GM18517 (cell line): ENCODE measurements around the gene FGF5.
A peak's percentile ranks its signal among the peaks of the same experiment; 100 is the strongest.

ENCODE experiments used
- ATAC-seq: cut with Tn5 transposase; IDR thresholded peaks from one replicate; pipeline ENCODE4 v1.9.1; 2021; ENCODE audit warnings: mild to moderate bottlenecking, moderate library complexity; ENCODE audit not compliant: unreplicated experiment

Gene FGF5

DNA sequence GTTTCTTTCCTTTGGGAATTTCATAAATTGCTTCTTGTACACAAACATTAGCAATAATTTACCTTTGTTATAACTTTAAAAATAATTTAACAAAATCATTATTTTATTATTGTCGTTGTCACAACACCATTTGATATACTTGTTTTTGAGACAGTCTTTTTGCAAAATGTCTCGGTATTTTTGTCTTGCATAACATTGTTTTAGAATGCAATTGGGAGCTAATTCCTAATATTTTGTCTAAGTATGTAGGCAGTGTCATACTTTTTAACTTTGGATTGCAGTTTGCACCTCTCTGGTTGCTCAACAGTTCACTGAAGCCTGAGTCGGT is 68.7 kb downstream of the FGF5 start:
- no peak for ATAC-seq

DNA sequence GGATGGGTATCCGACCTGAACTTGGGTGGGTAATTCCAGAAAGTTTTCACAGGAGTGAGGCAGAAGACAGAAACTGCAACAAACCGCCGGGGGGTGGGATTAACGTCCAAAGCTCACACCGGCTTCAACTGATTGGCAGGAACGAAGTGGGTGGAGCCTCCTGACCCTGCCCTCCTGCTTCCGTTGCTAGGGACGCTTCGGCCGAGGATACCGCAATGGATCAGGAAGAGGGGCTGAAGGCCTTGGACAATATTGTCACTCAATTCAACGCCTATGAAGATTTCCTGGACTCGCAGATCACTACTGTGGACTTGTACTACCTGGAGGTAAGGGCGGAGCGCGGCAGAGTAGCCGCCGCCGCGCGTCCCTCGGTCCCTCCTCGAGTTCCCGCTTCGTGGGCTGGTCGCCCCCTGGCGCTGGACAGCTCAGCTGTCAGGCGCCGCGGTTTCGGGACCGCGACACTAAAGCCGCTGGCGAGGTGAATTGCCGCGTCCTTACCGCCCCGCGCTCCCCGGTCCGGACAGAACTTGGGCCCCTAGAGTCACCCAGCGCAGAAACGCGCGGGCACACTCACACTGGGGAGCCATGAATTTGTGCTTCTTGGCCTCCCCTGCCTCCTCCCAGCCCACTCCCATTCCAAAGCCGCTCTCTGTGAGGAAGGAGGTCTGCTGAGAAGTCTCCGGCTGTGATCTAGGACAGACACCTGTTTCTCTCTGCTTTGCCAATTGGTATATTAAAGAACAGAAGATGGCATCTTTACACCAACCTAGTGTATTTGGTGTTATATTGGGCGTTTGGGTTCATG is 69.3 kb downstream of the FGF5 start, which contains the start of gene CFAP299:
Gene CFAP299, plus strand, starts transcription at position 177 of the 805 bp plus-strand sequence.
- peak; percentile 89 for ATAC-seq

DNA sequence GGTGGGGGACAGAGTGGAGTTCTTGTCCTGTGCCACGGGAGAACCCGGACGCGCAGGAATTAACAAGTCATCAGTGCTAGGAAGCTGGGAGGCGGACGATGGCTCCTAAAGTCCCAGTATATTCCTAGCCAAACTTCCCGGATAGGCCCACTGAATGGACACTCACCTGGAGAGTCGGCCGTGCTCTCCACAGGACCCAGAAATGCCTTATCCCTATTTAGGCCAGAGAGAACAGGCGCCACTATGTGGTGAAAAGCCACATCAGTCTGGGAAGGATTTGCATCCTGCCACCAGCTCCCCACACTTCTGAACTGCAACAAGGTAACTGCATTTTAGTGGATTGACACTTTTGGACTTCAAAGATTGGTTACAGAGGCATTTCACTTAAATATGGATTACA is 70.1 kb downstream of the FGF5 start:
- no peak for ATAC-seq

DNA sequence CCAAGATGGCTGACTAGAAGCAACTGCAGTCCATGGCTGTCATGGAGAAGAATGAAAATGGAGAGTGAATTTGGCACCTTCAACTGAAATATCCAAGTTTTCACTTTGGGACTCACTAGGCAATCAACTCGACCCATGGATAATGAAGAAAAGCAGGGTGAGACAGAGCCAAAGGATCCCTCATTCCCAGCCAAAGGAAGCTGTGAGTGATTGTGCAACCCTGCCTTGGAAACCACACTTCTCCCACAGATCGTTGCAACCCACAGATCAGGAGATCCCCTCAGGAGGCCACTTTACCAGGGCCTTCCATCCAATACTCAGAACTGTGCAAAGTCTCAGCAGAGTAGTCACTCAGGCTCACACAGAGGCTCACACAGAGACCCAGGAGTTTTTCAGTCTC is 73.6 kb downstream of the FGF5 start:
- no peak for ATAC-seq
